PC-3 (cell line): Measurements from ENCODE around the gene TRIAP1. TPM values are rescaled to one million over a fixed set of nuclear protein-coding genes. Genes with fewer than 3 reads are reported as not detected.

Source experiments
- ATAC-seq: fragments of 200-7000 bp; cut with Tn5 transposase; 2 replicates; pipeline ENCODE4 v1.9.1; 2020; ENCODE audit warnings: mild to moderate bottlenecking, moderate library complexity
- BruUV-seq: library from RNA; stranded (reverse); fragments of 400-500 nt; replicated peaks from 2 replicates; lab custom pipeline; 2021; lab: Mats Ljungman, UMichigan
- CTCF ChIA-PET: fragments of 300-600 bp; sonication (Branson Sonifier 250); formaldehyde crosslinking; loops from one replicate; lab custom pipeline; 2022; ENCODE audit warnings: antibody characterized with exemption; lab: Charles Lee
- POLR2A ChIA-PET: fragments of 300-600 bp; sonication (Branson Sonifier 250); formaldehyde crosslinking; loops from one replicate; lab custom pipeline; 2022; ENCODE audit warnings: antibody characterized with exemption; ENCODE audit not compliant: unreplicated experiment; lab: Charles Lee
- DNase-seq: peaks from one replicate; pipeline ENCODE4 v3.0.0-alpha.2; 2015
- H2AFZ ChIP-seq: fragments of 300-600 bp; sonication (generic); 2 replicates; pipeline ENCODE4 v1.6.0; 2016; ENCODE audit warnings: antibody characterized with exemption, low read length
- H3F3A ChIP-seq: fragments of 300-600 bp; sonication (generic); one replicate; pipeline ENCODE4 v1.6.0; 2017; ENCODE audit warnings: antibody characterized with exemption, low read length, control low read depth, mild to moderate bottlenecking; ENCODE audit not compliant: unreplicated experiment
- H3K27ac ChIP-seq: fragments of 300-600 bp; sonication (generic); 2 replicates; pipeline ENCODE4 v1.5.1; 2016; ENCODE audit warnings: mild to moderate bottlenecking, low read length
- H3K27me3 ChIP-seq: fragments of 300-600 bp; sonication (generic); 2 replicates; pipeline ENCODE4 v1.6.1; 2016; ENCODE audit warnings: low read length, mixed read lengths
- H3K36me3 ChIP-seq: fragments of 300-600 bp; sonication (generic); 2 replicates; pipeline ENCODE4 v1.6.1; 2016; ENCODE audit warnings: low read depth, mixed run types, low read length, mixed read lengths
- H3K4me1 ChIP-seq: fragments of 300-600 bp; sonication (generic); 2 replicates; pipeline ENCODE4 v1.5.1; 2016; ENCODE audit warnings: low read length; ENCODE audit not compliant: insufficient read depth
- H3K4me2 ChIP-seq: fragments of 300-600 bp; sonication (generic); 2 replicates; pipeline ENCODE4 v1.6.0; 2016; ENCODE audit warnings: low read length
- H3K4me3 ChIP-seq: fragments of 300-600 bp; sonication (generic); 2 replicates; pipeline ENCODE4 v1.5.1; 2016; ENCODE audit warnings: mild to moderate bottlenecking, low read length, mixed read lengths
- H3K79me2 ChIP-seq: fragments of 300-600 bp; sonication (generic); 2 replicates; pipeline ENCODE4 v1.6.1; 2017; ENCODE audit warnings: low read length, mixed read lengths
- H3K9ac ChIP-seq: fragments of 300-600 bp; sonication (generic); 2 replicates; pipeline ENCODE4 v1.6.0; 2016; ENCODE audit warnings: mild to moderate bottlenecking, low read length
- H3K9me2 ChIP-seq: fragments of 300-600 bp; sonication (generic); replicated peaks from 2 replicates; pipeline ENCODE4 v1.6.1; 2016; ENCODE audit warnings: mixed run types, low read length, mixed read lengths
- H3K9me3 ChIP-seq: fragments of 300-600 bp; sonication (generic); 2 replicates; pipeline ENCODE4 v1.6.1; 2016; ENCODE audit warnings: low read length, mixed read lengths
- H4K20me1 ChIP-seq: fragments of 300-600 bp; sonication (generic); 2 replicates; pipeline ENCODE4 v1.6.1; 2016; ENCODE audit warnings: low read length, mixed read lengths
- CTCF ChIP-seq: fragments of 300-600 bp; sonication (generic); conservative IDR thresholded peaks from 2 replicates; pipeline ENCODE4 v1.5.1; 2017; ENCODE audit warnings: antibody characterized with exemption, low read depth, mild to moderate bottlenecking, low read length
- EZH2 ChIP-seq: fragments of 300-600 bp; sonication (generic); IDR thresholded peaks from one replicate; pipeline ENCODE4 v1.6.1; 2017; ENCODE audit warnings: antibody characterized with exemption, mild to moderate bottlenecking, low read length; ENCODE audit not compliant: unreplicated experiment
- EZH2phosphoT487 ChIP-seq: fragments of 300-600 bp; sonication (generic); IDR thresholded peaks from 2 replicates; pipeline ENCODE4 v1.6.1; 2018; ENCODE audit warnings: mild to moderate bottlenecking, antibody characterized with exemption, low read length, borderline replicate concordance
- intact Hi-C: fragments of 100-400 bp; cut with micrococcal nuclease; formaldehyde crosslinking; loops from 2 replicates; pipeline ENCODE4 v1.9.0; 2023
- total RNA-seq: library from RNA; depleted of rRNA; stranded (reverse); fragments of >200 nt; gene quantifications from 2 replicates; pipeline ENCODE4 v1.2.3, GENCODE V29; 2014

TRIAP1 gene
- total RNA-seq, 1 experiment from 2014 or later, result 34.5 TPM

- Histone ChIP-seq H3K4me1 (no peaks in the 10 kb centered on the region), H3K27me3 (no peaks in the 10 kb centered on the region), H3K4me2 (no peak overlapping the region), H3K27ac (no peak overlapping the region), H3K79me2 (no peaks in the 10 kb centered on the region), H3K9me2 (no peaks in the 10 kb centered on the region), H3K36me3 (no peaks in the 10 kb centered on the region), H3K9me3 (no peaks in the 10 kb centered on the region), H3F3A (no peaks in the 10 kb centered on the region), H3K4me3 (no peak overlapping the region), H3K9ac (no peak overlapping the region), H4K20me1 (no peaks in the 10 kb centered on the region), H2AFZ (no peak overlapping the region)
- ATAC-seq, result no peak
- intact Hi-C loops, result no loop called here
- CTCF ChIA-PET, result no interaction called here
- no peak for TF ChIP-seq CTCF
- TF ChIP-seq EZH2, result no peak
- no peak for TF ChIP-seq EZH2phosphoT487
- no peak for DNase-seq
- no TSS peak for BruUV-seq
- POLR2A ChIA-PET, result interaction anchor here (0.7 kb wide), 1 partner anchor 231 kb away, joined by 7 read pairs; no protein-coding TSS in a partner anchor
Observed at GRCh38 chr12:120417917-120418580, 28.1 kb downstream of the TRIAP1 start.

- no peaks in the 10 kb centered on the region for H3K27me3 ChIP-seq
- no peak for DNase-seq
- no peak overlapping the region for H3K4me2 ChIP-seq
- H3K4me1 ChIP-seq, result no peaks in the 10 kb centered on the region
- no peaks in the 10 kb centered on the region for H3K79me2 ChIP-seq
- no peaks in the 10 kb centered on the region for H3K36me3 ChIP-seq
- TF ChIP-seq EZH2 (no peak), EZH2phosphoT487 (no peak), CTCF (no peak)
- no peak for ATAC-seq
- H2AFZ ChIP-seq, result no peak overlapping the region
- H3F3A ChIP-seq, result no peaks in the 10 kb centered on the region
- POLR2A ChIA-PET, result no interaction called here
- BruUV-seq, result no TSS peak
- no peak overlapping the region for H3K9ac ChIP-seq
- H3K9me3 ChIP-seq, result no peaks in the 10 kb centered on the region
- H3K9me2 ChIP-seq, result no peaks in the 10 kb centered on the region
- CTCF ChIA-PET, result no interaction called here
- intact Hi-C loops, result no loop called here
- H3K27ac ChIP-seq, result no peak overlapping the region
- H4K20me1 ChIP-seq, result no peaks in the 10 kb centered on the region
- no peak overlapping the region for H3K4me3 ChIP-seq
Observed at GRCh38 chr12:120416490-120417216, 29.5 kb downstream of the TRIAP1 start.
